WTC11 (cell line): ENCODE measurements around the gene TMIGD1. TPM values are rescaled to one million over a fixed set of nuclear protein-coding genes. Genes with fewer than 3 reads are reported as not detected.

ENCODE experiments used
- CDX4 ChIP-seq: fragments of 250-450 bp; sonication (Bioruptor Pico); IDR thresholded peaks from 2 replicates; pipeline ENCODE4 v1.9.0; 2021; ENCODE audit warnings: moderate library complexity, mild to moderate bottlenecking, inconsistent platforms, borderline replicate concordance
- CREM ChIP-seq: sonication (generic); formaldehyde crosslinking; IDR thresholded peaks from 2 replicates; pipeline ENCODE4 v1.8.1; 2022; ENCODE audit warnings: mild to moderate bottlenecking, missing genetic modification reagents, moderate library complexity
- CTCF ChIP-seq: fragments of 200-600 bp; IDR thresholded peaks from 2 replicates; pipeline ENCODE4 v1.8.0; 2022; ENCODE audit warnings: antibody characterized with exemption
- E2F1 ChIP-seq: sonication (generic); formaldehyde crosslinking; IDR thresholded peaks from 2 replicates; pipeline ENCODE4 v1.8.0; 2022; ENCODE audit warnings: mild to moderate bottlenecking, missing genetic modification reagents
- E2F4 ChIP-seq: sonication (generic); formaldehyde crosslinking; IDR thresholded peaks from 2 replicates; pipeline ENCODE4 v1.8.1; 2022; ENCODE audit warnings: low read depth, mild to moderate bottlenecking, moderate library complexity, missing genetic modification reagents, borderline replicate concordance
- FOXK1 ChIP-seq: sonication (generic); formaldehyde crosslinking; IDR thresholded peaks from 2 replicates; pipeline ENCODE4 v1.8.0; 2022; ENCODE audit warnings: mild to moderate bottlenecking, moderate library complexity, missing genetic modification reagents
- HMGXB4 ChIP-seq: sonication (generic); formaldehyde crosslinking; IDR thresholded peaks from 2 replicates; pipeline ENCODE4 v1.8.1; 2023; ENCODE audit warnings: mild to moderate bottlenecking, moderate library complexity, missing genetic modification reagents
- IRF1 ChIP-seq: sonication (generic); formaldehyde crosslinking; IDR thresholded peaks from 2 replicates; pipeline ENCODE4 v1.8.0; 2023; ENCODE audit warnings: missing genetic modification reagents
- JAZF1 ChIP-seq: fragments of 250-450 bp; sonication (Bioruptor Pico); IDR thresholded peaks from 2 replicates; pipeline ENCODE4 v1.9.0; 2021; ENCODE audit warnings: moderate library complexity, mild to moderate bottlenecking, inconsistent platforms
- JUN ChIP-seq: sonication (generic); formaldehyde crosslinking; IDR thresholded peaks from 2 replicates; pipeline ENCODE4 v1.8.0; 2023; ENCODE audit warnings: mild to moderate bottlenecking, missing genetic modification reagents
- NFATC4 ChIP-seq: fragments of 250-450 bp; sonication (Bioruptor Pico); IDR thresholded peaks from 2 replicates; pipeline ENCODE4 v1.9.0; 2021; ENCODE audit warnings: mild to moderate bottlenecking
- NFE2L1 ChIP-seq: sonication (generic); formaldehyde crosslinking; IDR thresholded peaks from 2 replicates; pipeline ENCODE4 v1.8.1; 2023; ENCODE audit warnings: missing genetic modification reagents
- NR2C2 ChIP-seq: sonication (generic); formaldehyde crosslinking; IDR thresholded peaks from 2 replicates; pipeline ENCODE4 v1.8.0; 2022; ENCODE audit warnings: mild to moderate bottlenecking, missing genetic modification reagents
- NR3C1 ChIP-seq: sonication (generic); formaldehyde crosslinking; conservative IDR thresholded peaks from 2 replicates; pipeline ENCODE4 v1.8.1; 2023; ENCODE audit warnings: low read depth, mild to moderate bottlenecking, missing genetic modification reagents
- PREB ChIP-seq: sonication (generic); formaldehyde crosslinking; IDR thresholded peaks from 2 replicates; pipeline ENCODE4 v1.8.1; 2022; ENCODE audit warnings: mild to moderate bottlenecking, missing genetic modification reagents, moderate library complexity, borderline replicate concordance
- PRRX2 ChIP-seq: fragments of 250-450 bp; sonication (Bioruptor Pico); IDR thresholded peaks from 2 replicates; pipeline ENCODE4 v1.8.0; 2021; ENCODE audit warnings: mild to moderate bottlenecking
- SMAD4 ChIP-seq: sonication (generic); formaldehyde crosslinking; IDR thresholded peaks from 2 replicates; pipeline ENCODE4 v1.8.0; 2022; ENCODE audit warnings: mild to moderate bottlenecking, missing genetic modification reagents
- TEAD1 ChIP-seq: sonication (generic); formaldehyde crosslinking; IDR thresholded peaks from 2 replicates; pipeline ENCODE4 v1.8.0; 2022; ENCODE audit warnings: mild to moderate bottlenecking, missing genetic modification reagents
- USF1 ChIP-seq: sonication (generic); formaldehyde crosslinking; IDR thresholded peaks from 2 replicates; pipeline ENCODE4 v1.8.0; 2022; ENCODE audit warnings: mild to moderate bottlenecking, missing genetic modification reagents
- ZBTB43 ChIP-seq: sonication (generic); formaldehyde crosslinking; IDR thresholded peaks from 2 replicates; pipeline ENCODE4 v1.8.1; 2023; ENCODE audit warnings: mild to moderate bottlenecking, missing genetic modification reagents
- ZMAT4 ChIP-seq: fragments of 250-450 bp; sonication (Bioruptor Pico); IDR thresholded peaks from 2 replicates; pipeline ENCODE4 v1.9.0; 2021; ENCODE audit warnings: mild to moderate bottlenecking
- ZNF219 ChIP-seq: sonication (generic); formaldehyde crosslinking; IDR thresholded peaks from 2 replicates; pipeline ENCODE4 v1.8.0; 2023; ENCODE audit warnings: missing genetic modification reagents, mild to moderate bottlenecking, borderline replicate concordance
- ZNF232 ChIP-seq: sonication (generic); formaldehyde crosslinking; IDR thresholded peaks from 2 replicates; pipeline ENCODE4 v1.8.0; 2022; ENCODE audit warnings: mild to moderate bottlenecking, missing genetic modification reagents
- ZNF263 ChIP-seq: sonication (generic); formaldehyde crosslinking; IDR thresholded peaks from 2 replicates; pipeline ENCODE4 v1.8.1; 2022; ENCODE audit warnings: low read depth, mild to moderate bottlenecking, moderate library complexity, missing genetic modification reagents
- ZNF396 ChIP-seq: fragments of 250-450 bp; sonication (Bioruptor Pico); IDR thresholded peaks from 2 replicates; pipeline ENCODE4 v1.8.0; 2021; ENCODE audit warnings: mild to moderate bottlenecking, moderate library complexity, borderline replicate concordance
- ZNF416 ChIP-seq: fragments of 250-450 bp; sonication (Bioruptor Pico); IDR thresholded peaks from 2 replicates; pipeline ENCODE4 v1.9.0; 2021; ENCODE audit warnings: mild to moderate bottlenecking, inconsistent platforms
- ZNF423 ChIP-seq: fragments of 250-450 bp; sonication (Bioruptor Pico); IDR thresholded peaks from 2 replicates; pipeline ENCODE4 v2.1.2; 2022; ENCODE audit warnings: mild to moderate bottlenecking, moderate library complexity
- total RNA-seq: library from RNA; stranded (reverse); gene quantifications from 3 replicates; pipeline ENCODE4 v1.2.3, GENCODE V29; 2021

The TMIGD1 gene
- total RNA-seq, 1 experiment from 2014 or later = not detected

GRCh38 chr17:30291543-30292285, 42.1 kb downstream of the TMIGD1 start, which contains the start of gene BLMH (continued):
- TF ChIP-seq ZNF396 (CRISPR knock-in tag) (no peak), JUN (CRISPR knock-in tag) (no peak), TEAD1 (CRISPR knock-in tag) (no peak), ZNF416 (CRISPR knock-in tag) (no peak), CTCF (no peak), IRF1 (no peak), NFATC4 (CRISPR knock-in tag) (peak; percentile 37; the same call in 1 of the 2 replicates), ZNF232 (CRISPR knock-in tag) (no peak), SMAD4 (CRISPR knock-in tag) (peak; percentile 41; the same call in 1 of the 2 replicates), E2F4 (CRISPR knock-in tag) (no peak), CREM (0 out of 2 replicates have a peak, but pooled peaks have one; percentile 43), CDX4 (no peak), NR3C1 (CRISPR knock-in tag) (no peak), JAZF1 (CRISPR knock-in tag) (no peak), PRRX2 (CRISPR knock-in tag) (no peak), PREB (CRISPR knock-in tag) (no peak), FOXK1 (CRISPR knock-in tag) (0 out of 2 replicates have a peak, but pooled peaks have one; percentile 11), ZNF219 (CRISPR knock-in tag) (no peak), USF1 (CRISPR knock-in tag) (no peak), ZBTB43 (CRISPR knock-in tag) (no peak), ZNF263 (CRISPR knock-in tag) (no peak), ZMAT4 (CRISPR knock-in tag) (no peak), E2F1 (CRISPR knock-in tag) (0 out of 2 replicates have a peak, but pooled peaks have one; percentile 22), NR2C2 (CRISPR knock-in tag) (0 out of 2 replicates have a peak, but pooled peaks have one; percentile 27), HMGXB4 (CRISPR knock-in tag) (peak; percentile 81; the same call in 1 of the 2 replicates), NFE2L1 (CRISPR knock-in tag) (no peak), ZNF423 (CRISPR knock-in tag) (peak; percentile 42; the same call in 1 of the 2 replicates)
